Stimulated activated naive B cell treated with anti-CD40 and anti-IgM and Interleukin-4, amounts not matched to agents 10 μg/mL and 1 μg/mL and 100 μg/mL, for 72 hours (primary cell): ENCODE data around the gene DNMT3A.

ENCODE experiments used
- ATAC-seq, 2 donors: fragments of 150-1000 bp; cut with Tn5 transposase; replicated peaks; 2 replicates each; pipeline ENCODE4 v1.10.0; 2021; ENCODE audit warnings: moderate library complexity in 1 of 2
- DNase-seq: peaks from one replicate; pipeline ENCODE4 v3.0.0; 2021
- H3K27ac Mint-ChIP-seq: one replicate; pipeline ENCODE4 v1.8.0; 2022; ENCODE audit warnings: mild to moderate bottlenecking, mixed read lengths
- H3K27me3 Mint-ChIP-seq, 2 donors: one replicate each; pipeline ENCODE4 v1.8.0; 2022; ENCODE audit warnings: mixed read lengths in 2 of 2
- H3K36me3 Mint-ChIP-seq, 2 donors: one replicate each; pipeline ENCODE4 v1.8.0; 2022; ENCODE audit warnings: mixed read lengths in 2 of 2, mild to moderate bottlenecking in 1 of 2
- H3K4me1 Mint-ChIP-seq, 2 donors: one replicate each; pipeline ENCODE4 v1.8.0; 2022; ENCODE audit warnings: mixed read lengths in 2 of 2, mild to moderate bottlenecking in 1 of 2
- H3K4me3 Mint-ChIP-seq, 2 donors: one replicate each; pipeline ENCODE4 v1.8.0; 2022; ENCODE audit warnings: mild to moderate bottlenecking in 2 of 2, mixed read lengths in 2 of 2, moderate library complexity in 1 of 2
- H3K9me3 Mint-ChIP-seq, 2 donors: one replicate each; pipeline ENCODE4 v1.8.0; 2022; ENCODE audit warnings: mixed read lengths in 2 of 2, mild to moderate bottlenecking in 1 of 2

The DNMT3A gene

DNA sequence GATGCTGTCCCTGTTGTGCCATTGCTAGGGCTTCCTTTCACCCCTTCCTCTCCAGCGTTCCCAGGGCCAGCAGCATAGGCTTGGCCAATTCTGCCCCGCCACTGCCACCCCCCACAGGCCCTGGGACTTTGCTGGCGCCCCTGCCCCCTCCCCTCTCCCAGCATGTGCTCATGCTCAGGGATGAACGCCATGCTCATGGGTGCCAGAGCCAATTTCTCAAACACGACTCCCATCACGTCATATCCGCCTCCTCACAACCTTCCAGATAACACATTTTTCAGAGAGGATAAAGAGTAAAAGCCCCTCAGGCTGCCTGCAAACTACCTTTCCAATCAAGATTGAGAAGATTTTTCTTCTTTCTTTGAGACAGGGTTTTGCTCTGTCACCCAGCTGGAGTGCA, 48.6 kb downstream of the DNMT3A start:
- Mint-ChIP-seq H3K27ac (peak overlapping the region; percentile 84), H3K4me1 (peaks cover 43 to 70% of the 10 kb centered on the region in 2 donors)

DNA sequence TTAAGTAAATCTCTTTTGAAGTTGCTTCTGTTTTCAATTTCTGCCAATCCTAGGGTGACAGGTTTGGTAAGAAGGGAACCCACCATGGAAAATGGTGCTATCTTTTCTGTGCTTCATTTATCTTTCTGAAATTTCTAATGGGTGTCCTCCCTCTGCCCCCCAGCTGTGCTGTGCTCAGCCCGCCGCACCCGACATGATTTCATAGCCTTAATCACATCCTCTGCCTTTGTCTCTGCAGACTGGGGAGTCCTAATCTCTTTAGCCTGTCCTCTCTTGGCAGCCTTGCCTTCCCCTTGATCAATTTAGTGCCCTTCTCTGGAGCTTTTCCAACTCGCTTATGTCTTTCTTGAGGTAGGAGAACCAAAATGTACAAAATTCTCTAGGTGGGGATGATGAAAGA, 49.3 kb downstream of the DNMT3A start:
- H3K9me3 Mint-ChIP-seq, result no peaks in the 10 kb centered on the region
- no peaks in the 10 kb centered on the region for H3K27me3 Mint-ChIP-seq
- no peak for DNase-seq
- no peak for ATAC-seq
- H3K4me3 Mint-ChIP-seq, result no peak overlapping the region
- peaks cover 41 to 65% of the 10 kb centered on the region in 2 donors for H3K4me1 Mint-ChIP-seq
- peak overlapping the region; percentile 20 for H3K27ac Mint-ChIP-seq
- peaks cover 11 to 30% of the 10 kb centered on the region in 2 donors for H3K36me3 Mint-ChIP-seq

More for the DNA sequence above, 48.6 kb downstream of the DNMT3A start:
- no peak for DNase-seq
- H3K36me3 Mint-ChIP-seq, result peaks cover 12 to 35% of the 10 kb centered on the region in 2 donors
- H3K9me3 Mint-ChIP-seq, result no peaks in the 10 kb centered on the region
- H3K27me3 Mint-ChIP-seq, result no peaks in the 10 kb centered on the region
- no peak overlapping the region for H3K4me3 Mint-ChIP-seq
- ATAC-seq, result no peak

DNA sequence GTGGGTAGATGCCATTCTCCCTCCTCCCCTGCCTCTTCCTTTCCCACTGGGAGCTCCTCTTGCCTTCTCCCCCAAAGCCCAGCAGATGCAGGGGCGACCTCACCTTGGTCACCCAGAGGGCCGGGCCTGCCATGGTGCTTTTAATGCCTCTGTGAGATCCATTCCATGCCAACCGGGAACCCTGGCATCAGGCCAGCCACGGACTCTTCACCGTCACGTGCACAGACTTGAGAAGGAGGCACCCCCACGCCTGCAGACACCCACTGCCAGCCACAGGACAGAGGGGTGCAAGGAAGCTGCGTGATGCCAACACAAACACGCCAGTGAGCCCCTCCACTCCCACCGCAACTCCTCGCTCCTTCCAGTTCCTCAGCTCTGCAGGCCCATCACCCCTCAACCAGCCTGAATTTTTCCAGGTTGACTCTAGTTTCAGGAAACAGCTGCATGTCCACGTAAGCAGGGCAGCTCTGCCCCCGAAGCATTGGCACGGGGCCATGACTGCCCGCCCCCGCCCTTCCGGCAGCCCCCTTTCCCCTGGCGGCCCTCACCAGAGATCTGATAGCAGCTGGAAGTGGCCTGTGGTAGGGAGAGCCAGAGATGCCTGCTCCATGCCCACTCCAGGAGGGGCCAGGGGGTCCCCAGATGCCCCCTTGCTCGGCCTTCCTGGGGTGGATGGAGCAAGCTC, 50.8 kb downstream of the DNMT3A start:
- Mint-ChIP-seq H3K27ac (no peak overlapping the region), H3K4me3 (no peak overlapping the region), H3K9me3 (no peaks in the 10 kb centered on the region), H3K4me1 (peaks cover 40 to 57% of the 10 kb centered on the region in 2 donors), H3K36me3 (peaks cover 11 to 25% of the 10 kb centered on the region in 2 donors), H3K27me3 (no peaks in the 10 kb centered on the region)
- DNase-seq, result no peak
- ATAC-seq, result no peak

DNA sequence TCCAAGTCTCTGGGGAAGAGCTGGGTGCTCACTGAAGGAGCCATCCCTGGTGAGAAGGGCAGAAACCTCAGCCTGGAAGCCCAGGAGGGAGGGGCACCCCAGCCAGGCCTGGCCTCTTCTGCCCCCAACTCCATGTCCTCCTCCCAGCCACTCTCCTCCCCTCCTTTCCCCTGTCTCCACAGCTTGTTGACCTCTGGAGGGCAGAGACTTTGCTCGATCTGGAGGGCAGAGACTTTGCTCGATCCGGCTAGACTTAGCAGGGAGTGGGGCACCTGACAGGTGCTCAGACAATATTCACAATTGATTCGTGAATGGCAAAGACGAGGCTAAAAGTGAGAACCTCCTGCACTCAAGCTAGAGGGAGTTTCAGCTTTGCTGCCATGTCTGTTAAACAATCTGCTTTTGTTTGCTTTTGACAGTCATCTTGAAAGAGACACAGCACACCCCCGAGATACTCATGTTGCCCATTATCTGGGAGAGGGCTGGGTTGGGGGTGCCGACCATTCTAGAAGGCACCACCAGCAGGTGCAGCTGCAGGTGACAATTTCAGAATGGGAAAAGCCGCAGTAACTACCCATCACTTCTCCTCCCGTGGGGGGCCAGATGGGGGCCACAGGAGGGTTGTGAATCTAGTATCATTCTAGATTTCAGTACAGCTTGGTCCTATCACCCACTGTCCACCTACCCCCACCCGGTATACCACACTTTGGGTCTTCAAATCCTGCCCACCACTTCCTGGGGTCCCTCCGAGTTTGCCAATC, 54.8 kb downstream of the DNMT3A start:
- H3K4me3 Mint-ChIP-seq, result no peak overlapping the region
- no peak overlapping the region for H3K27ac Mint-ChIP-seq
- H3K4me1 Mint-ChIP-seq, result peaks cover 24 to 34% of the 10 kb centered on the region in 2 donors
- no peaks in the 10 kb centered on the region for H3K27me3 Mint-ChIP-seq
- H3K9me3 Mint-ChIP-seq, result no peaks in the 10 kb centered on the region
- ATAC-seq, result no peak
- H3K36me3 Mint-ChIP-seq, result peaks cover 12 to 32% of the 10 kb centered on the region in 2 donors
- DNase-seq, result no peak

DNA sequence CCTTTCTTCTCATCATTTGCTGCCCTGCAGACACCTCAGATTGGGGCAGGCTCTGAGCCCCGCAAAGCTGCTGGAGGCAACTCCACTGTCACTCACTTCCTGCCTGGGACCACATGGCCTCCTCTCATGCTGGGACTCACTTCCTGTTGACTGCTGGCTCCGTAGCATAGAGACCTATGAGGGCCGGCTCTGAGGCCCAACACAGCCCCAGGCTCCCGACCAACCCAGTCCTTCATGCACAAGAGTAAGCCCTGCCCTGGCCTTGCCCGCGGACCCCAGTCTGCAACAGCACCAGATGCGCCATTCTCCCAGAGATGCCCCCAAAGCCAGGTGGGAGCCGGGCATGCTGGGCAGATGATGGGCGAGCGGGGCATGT, 55.7 kb downstream of the DNMT3A start:
- no peak for DNase-seq
- peak overlapping the region; percentile 68 for H3K27ac Mint-ChIP-seq
- H3K27me3 Mint-ChIP-seq, result no peaks in the 10 kb centered on the region
- H3K4me1 Mint-ChIP-seq, result peaks cover 23 to 28% of the 10 kb centered on the region in 2 donors
- peak; percentile 96 to 97 for ATAC-seq
- no peaks in the 10 kb centered on the region for H3K9me3 Mint-ChIP-seq
- H3K4me3 Mint-ChIP-seq, result peak overlapping the region in 1 of 2 donors; percentile 41
- peaks cover 12 to 35% of the 10 kb centered on the region in 2 donors for H3K36me3 Mint-ChIP-seq

DNA sequence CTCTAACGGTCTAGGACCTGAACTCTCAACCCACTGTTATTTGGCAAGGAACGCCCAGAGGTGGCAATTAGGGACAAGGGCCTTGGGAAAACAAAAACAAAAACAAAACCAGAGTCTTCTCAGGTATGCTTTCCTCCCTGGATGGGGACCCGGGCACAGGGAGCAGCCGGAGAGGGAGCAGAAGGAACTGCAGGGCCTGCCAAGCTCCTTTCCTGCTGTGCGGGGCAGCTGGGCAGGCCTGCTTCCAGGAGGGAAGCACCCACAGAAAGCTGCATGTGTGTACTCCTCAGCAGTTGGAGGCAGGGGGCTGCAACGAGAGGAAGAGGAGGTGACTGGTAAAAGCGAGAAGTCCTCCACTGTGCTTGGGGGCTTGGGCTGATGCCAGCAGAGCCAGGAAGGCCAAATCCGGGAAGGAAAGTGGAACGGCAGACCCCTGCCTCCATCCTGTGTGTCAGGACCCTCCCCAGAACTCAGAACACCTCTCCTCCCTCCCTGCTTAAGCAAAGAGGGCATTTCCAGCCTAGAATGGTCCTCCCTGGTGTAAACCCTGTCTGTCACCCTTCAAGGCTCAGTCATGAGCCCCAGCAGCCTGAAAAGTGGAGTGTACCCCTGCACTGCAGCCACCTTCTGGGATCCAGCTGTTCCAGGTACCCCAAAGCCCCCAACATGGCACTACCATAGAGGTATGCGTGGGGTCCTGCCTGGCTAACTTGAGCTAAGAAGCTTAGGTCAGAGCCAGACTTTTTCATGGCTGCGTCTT, 56.3 kb downstream of the DNMT3A start:
- Mint-ChIP-seq H3K4me3 (no peak overlapping the region), H3K4me1 (peaks cover 25 to 31% of the 10 kb centered on the region in 2 donors), H3K27me3 (no peaks in the 10 kb centered on the region), H3K9me3 (no peaks in the 10 kb centered on the region), H3K36me3 (peaks cover 12 to 37% of the 10 kb centered on the region in 2 donors), H3K27ac (peak overlapping the region; percentile 59)
- DNase-seq, result no peak
- ATAC-seq, result no peak

DNA sequence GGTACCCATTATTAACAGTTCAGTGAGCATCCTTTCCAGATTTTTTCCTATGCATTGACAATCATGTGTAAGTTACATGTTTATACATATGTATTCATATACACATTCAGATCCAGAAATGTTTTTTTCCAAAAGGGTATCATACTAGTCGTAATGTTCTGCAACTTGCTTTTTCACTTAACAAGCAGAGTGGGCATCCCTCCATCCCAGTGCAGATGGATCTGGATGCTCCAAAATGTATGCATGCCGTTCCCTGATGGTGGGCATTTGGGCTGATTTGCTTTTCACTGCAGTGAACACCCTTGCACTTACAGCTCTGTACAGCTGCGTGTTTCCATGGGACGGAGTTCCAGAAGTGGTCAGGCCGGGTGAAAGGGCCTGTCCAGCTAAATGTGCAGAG, 57.0 kb downstream of the DNMT3A start:
- no peak overlapping the region for H3K27ac Mint-ChIP-seq
- DNase-seq, result no peak
- H3K4me1 Mint-ChIP-seq, result peaks cover 31 to 35% of the 10 kb centered on the region in 2 donors
- no peak for ATAC-seq
- H3K4me3 Mint-ChIP-seq, result no peak overlapping the region
- H3K36me3 Mint-ChIP-seq, result peaks cover 14 to 42% of the 10 kb centered on the region in 2 donors
- peaks cover 0 to 1% of the 10 kb centered on the region in 2 donors for H3K9me3 Mint-ChIP-seq
- H3K27me3 Mint-ChIP-seq, result no peaks in the 10 kb centered on the region

DNA sequence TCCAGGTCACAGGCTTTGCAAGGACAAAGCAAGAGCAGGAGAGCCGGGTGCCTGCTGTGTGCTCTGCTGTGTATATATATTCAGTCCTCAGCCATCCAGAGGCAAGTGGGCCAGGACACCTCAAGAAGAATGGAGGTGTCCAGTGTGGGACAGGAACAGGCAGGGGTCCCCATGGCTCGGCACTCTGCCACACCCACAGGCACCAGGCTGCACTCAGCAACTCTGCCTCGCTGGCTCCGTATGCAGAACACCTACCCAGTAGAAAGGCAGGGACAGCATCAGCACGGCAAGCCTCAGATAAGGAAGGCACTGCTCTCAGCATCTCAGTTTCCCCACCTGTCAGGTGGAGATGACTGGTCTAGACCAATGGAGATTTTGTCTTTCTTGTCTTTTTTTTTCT, 57.8 kb downstream of the DNMT3A start:
- no peak for ATAC-seq
- Mint-ChIP-seq H3K9me3 (peaks cover 0 to 1% of the 10 kb centered on the region in 2 donors), H3K4me3 (no peak overlapping the region), H3K36me3 (peaks cover 14 to 39% of the 10 kb centered on the region in 2 donors), H3K27ac (no peak overlapping the region), H3K27me3 (no peaks in the 10 kb centered on the region), H3K4me1 (peaks cover 36 to 40% of the 10 kb centered on the region in 2 donors)
- DNase-seq, result no peak

DNA sequence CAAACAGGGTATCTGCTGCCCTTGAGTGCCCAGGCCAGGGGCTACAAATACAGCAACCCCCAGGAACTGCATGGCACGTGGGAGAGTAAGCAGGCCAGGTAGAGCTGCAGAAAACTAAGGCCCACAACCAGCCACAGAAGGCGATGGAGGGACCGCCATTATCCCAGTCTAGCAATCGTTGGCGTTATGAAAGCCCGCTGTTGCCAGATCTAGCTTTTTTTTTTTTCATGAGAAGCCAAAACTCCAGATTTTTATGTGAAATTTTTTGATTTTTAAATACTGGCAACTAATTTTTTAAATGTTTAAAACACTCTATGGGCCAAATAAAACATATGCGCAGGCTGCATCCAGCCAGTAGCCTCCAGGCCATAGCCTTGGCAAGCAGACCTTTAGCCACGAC, 59.8 kb downstream of the DNMT3A start:
- no peak overlapping the region for H3K4me3 Mint-ChIP-seq
- ATAC-seq, result no peak
- H3K9me3 Mint-ChIP-seq, result peaks cover 0 to 1% of the 10 kb centered on the region in 2 donors
- H3K27ac Mint-ChIP-seq, result no peak overlapping the region
- H3K36me3 Mint-ChIP-seq, result peaks cover 11 to 38% of the 10 kb centered on the region in 2 donors
- peaks cover 46 to 59% of the 10 kb centered on the region in 2 donors for H3K4me1 Mint-ChIP-seq
- no peaks in the 10 kb centered on the region for H3K27me3 Mint-ChIP-seq
- DNase-seq, result no peak

DNA sequence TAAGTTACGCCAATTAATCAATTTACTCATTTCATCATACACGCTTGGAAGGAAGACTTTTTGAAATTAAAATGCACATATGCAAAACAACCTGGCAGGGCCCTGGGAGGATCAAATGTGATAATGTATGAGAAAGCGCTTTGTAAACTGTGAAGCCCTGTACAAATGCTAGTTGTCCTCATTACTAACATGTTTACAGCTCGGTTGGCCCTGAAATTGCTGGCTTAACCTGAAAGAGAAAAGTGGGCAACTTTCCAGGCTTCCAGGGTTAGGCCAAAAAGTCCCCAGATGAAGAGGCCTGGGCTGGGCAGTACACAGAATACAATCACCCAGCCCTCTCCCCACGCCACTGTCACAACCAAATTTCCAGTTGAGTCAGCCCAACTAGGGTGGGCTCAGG, 60.2 kb downstream of the DNMT3A start:
- Mint-ChIP-seq H3K4me1 (peaks cover 44 to 62% of the 10 kb centered on the region in 2 donors), H3K27ac (no peak overlapping the region), H3K36me3 (peaks cover 9 to 38% of the 10 kb centered on the region in 2 donors), H3K4me3 (no peak overlapping the region), H3K27me3 (no peaks in the 10 kb centered on the region), H3K9me3 (peaks cover 0 to 1% of the 10 kb centered on the region in 2 donors)
- ATAC-seq, result no peak
- no peak for DNase-seq

DNA sequence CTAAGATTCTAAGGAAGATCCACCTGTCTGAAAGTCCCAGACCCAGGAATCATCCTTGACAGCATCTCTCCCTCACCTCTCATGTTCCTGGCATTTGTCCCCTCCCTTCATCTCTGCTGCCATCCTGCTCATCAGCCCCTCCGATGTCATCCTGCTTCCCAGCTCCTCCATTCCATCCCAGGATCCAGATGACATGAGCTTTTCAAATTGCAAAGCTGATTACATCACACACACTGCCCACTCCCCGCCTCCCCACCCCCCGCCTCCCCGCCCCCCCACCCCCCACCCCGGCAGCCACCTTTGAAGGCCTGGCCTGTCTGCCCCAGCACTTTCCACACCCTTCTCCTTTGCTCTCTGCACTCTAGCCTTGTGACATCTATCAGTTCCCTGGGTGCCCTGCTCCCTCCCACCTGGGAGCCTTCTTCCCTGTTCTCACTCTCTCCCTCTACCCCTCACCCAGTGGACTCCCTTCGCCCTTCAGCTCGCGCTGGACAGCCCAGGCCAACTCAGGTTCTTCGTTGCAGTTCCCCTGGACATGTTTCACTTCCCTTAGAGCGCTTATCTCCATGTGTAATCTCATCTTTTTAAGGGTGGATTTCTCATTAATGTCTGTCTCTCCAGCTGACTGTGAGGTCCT, 61.6 kb downstream of the DNMT3A start:
- H3K27me3 Mint-ChIP-seq, result no peaks in the 10 kb centered on the region
- peak overlapping the region; percentile 93 for H3K27ac Mint-ChIP-seq
- no peak for ATAC-seq
- peaks cover 9 to 37% of the 10 kb centered on the region in 2 donors for H3K36me3 Mint-ChIP-seq
- H3K4me1 Mint-ChIP-seq, result peaks cover 45 to 64% of the 10 kb centered on the region in 2 donors
- H3K9me3 Mint-ChIP-seq, result peaks cover 0 to 1% of the 10 kb centered on the region in 2 donors
- H3K4me3 Mint-ChIP-seq, result peak overlapping the region; percentile 63 to 73
- no peak for DNase-seq

DNA sequence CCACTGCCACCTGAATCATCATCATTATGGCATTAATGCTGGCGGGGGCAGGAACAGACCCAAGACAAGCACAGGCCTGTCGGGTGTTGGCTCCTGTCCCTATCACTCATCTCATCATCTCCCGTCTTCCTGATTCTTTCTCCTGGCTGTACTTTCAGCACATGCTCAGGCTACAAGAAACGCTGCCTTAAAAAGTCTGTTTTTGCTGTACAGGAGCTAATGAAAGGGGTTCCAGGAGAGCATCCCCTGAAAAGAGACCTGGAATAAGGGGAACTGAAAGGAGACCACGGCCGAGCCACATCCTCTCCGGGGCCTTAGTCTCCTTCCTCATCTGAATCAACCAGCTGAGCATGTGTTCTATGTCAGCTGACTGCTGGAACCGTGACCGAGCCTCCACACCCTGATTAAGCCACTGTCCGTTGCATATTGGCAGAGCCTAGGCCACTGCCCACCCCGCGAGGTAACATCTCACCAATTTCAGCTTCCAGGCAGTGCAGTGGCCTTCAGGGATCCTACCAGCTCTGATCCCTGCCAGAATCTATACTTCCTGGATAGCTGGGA, 62.6 kb downstream of the DNMT3A start:
- H3K9me3 Mint-ChIP-seq, result peaks cover 0 to 1% of the 10 kb centered on the region in 2 donors
- ATAC-seq, result peak; percentile 83 to 84
- H3K4me3 Mint-ChIP-seq, result peak overlapping the region; percentile 47 to 66
- peak; percentile 73 for DNase-seq
- H3K4me1 Mint-ChIP-seq, result peaks cover 49 to 73% of the 10 kb centered on the region in 2 donors
- H3K27me3 Mint-ChIP-seq, result no peaks in the 10 kb centered on the region
- H3K36me3 Mint-ChIP-seq, result peaks cover 11 to 36% of the 10 kb centered on the region in 2 donors
- H3K27ac Mint-ChIP-seq, result peak overlapping the region; percentile 91

DNA sequence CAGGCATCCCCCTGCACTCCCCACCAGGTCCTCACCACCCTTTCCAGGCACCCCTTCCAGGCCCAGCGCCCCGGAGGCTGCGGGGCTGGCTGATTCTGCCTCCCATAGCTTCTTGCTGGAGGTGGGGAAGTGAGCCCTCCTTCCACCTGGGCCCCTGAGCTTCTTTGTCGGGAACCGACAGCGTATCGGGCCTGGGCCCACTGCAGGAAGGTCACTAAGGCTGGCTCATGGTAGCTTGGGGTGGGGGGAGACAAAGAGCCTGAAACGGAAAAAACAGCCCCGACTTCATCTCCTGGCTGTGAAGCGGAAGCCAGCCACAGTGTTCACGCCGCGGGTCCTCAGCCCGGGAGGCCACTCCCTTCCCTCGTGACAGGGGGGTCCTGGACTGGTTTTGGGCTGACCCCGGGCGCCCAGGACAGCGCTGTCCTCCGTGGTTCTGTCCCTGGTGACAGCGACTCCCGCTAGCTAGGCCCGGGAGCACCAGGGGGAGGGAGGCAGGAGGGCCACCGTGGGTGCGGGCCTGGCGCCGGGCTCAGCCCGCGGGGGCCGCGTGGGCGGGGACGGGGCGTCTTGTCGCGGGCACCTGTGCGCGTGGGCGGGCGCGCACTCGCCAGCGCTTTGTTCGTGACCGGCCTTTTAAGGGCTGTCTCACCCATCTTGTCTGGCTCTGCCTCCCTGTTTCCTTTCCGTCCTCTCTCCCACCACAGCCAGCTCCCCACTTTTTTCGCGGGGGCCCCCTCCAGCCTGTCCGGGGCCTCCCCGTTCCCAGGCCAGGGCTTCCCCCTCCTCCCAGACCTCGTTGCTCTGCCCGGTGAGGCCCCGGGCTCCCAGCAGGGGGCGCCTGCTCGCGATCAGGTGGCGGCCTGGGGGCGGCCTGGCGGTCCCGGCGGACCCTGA, 64.9 kb downstream of the DNMT3A start:
- H3K27me3 Mint-ChIP-seq, result no peaks in the 10 kb centered on the region
- DNase-seq (peak; percentile 80), ATAC-seq (peak; percentile 35 to 53)
- H3K4me3 Mint-ChIP-seq, result peak overlapping the region; percentile 75 to 79
- peak overlapping the region; percentile 93 for H3K27ac Mint-ChIP-seq
- peaks cover 0 to 1% of the 10 kb centered on the region in 2 donors for H3K9me3 Mint-ChIP-seq
- H3K4me1 Mint-ChIP-seq, result peaks cover 58 to 90% of the 10 kb centered on the region in 2 donors
- H3K36me3 Mint-ChIP-seq, result peaks cover 7 to 28% of the 10 kb centered on the region in 2 donors
